Hepatocyte (in vitro differentiated cells): ENCODE results near the gene LRP3.

Source experiments
- EZH2 ChIP-seq: fragments of 200-600 bp; sonication (generic); IDR thresholded peaks from 2 replicates; pipeline ENCODE4 v1.6.1; 2016; ENCODE audit warnings: antibody characterized with exemption, mild to moderate bottlenecking, borderline replicate concordance
- TF ChIP-seq, protein P1 (sequence below): fragments of 200-600 bp; sonication (generic); IDR thresholded peaks from 2 replicates; pipeline ENCODE4 v1.5.1; 2016; ENCODE audit warnings: antibody characterized with exemption, mild to moderate bottlenecking; ENCODE audit not compliant: poor library complexity

- TF ChIP-seq, protein P1, sequence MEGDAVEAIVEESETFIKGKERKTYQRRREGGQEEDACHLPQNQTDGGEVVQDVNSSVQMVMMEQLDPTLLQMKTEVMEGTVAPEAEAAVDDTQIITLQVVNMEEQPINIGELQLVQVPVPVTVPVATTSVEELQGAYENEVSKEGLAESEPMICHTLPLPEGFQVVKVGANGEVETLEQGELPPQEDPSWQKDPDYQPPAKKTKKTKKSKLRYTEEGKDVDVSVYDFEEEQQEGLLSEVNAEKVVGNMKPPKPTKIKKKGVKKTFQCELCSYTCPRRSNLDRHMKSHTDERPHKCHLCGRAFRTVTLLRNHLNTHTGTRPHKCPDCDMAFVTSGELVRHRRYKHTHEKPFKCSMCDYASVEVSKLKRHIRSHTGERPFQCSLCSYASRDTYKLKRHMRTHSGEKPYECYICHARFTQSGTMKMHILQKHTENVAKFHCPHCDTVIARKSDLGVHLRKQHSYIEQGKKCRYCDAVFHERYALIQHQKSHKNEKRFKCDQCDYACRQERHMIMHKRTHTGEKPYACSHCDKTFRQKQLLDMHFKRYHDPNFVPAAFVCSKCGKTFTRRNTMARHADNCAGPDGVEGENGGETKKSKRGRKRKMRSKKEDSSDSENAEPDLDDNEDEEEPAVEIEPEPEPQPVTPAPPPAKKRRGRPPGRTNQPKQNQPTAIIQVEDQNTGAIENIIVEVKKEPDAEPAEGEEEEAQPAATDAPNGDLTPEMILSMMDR: no peak
- no peak for TF ChIP-seq EZH2
These were observed 25.6 kb upstream of the LRP3 start for GRCh38 chr19:33168528-33168927.
